Smooth muscle cell (in vitro differentiated cells): Measurements from ENCODE around the gene IRS1. TPM values are rescaled to one million over a fixed set of nuclear protein-coding genes. Genes with fewer than 3 reads are reported as not detected.
A peak's percentile ranks its signal among the peaks of the same experiment; 100 is the strongest.

Experiments
- DNase-seq: peaks from one replicate; lab custom pipeline; 2025; ENCODE audit not compliant: unreplicated experiment; lab: John Stamatoyannopoulos, UW
- H2AFZ ChIP-seq: fragments of 200-600 bp; sonication (generic); 2 replicates; pipeline ENCODE4 v1.6.0; 2016; ENCODE audit warnings: antibody characterized with exemption, low read depth, mild to moderate bottlenecking
- H3F3A ChIP-seq: fragments of 200-600 bp; sonication (generic); 2 replicates; pipeline ENCODE4 v1.6.0; 2017; ENCODE audit warnings: antibody characterized with exemption, low read depth
- H3K27ac ChIP-seq: fragments of 200-600 bp; sonication (generic); 2 replicates; pipeline ENCODE4 v1.5.1; 2016; ENCODE audit warnings: low read depth, mild to moderate bottlenecking
- H3K27me3 ChIP-seq: fragments of 200-600 bp; sonication (generic); 2 replicates; pipeline ENCODE4 v1.6.1; 2016; ENCODE audit warnings: low read depth, mild to moderate bottlenecking
- H3K36me3 ChIP-seq: fragments of 200-600 bp; sonication (generic); 2 replicates; pipeline ENCODE4 v1.5.1; 2016; ENCODE audit warnings: low read depth
- H3K4me1 ChIP-seq: fragments of 200-600 bp; sonication (generic); 2 replicates; pipeline ENCODE4 v1.5.1; 2016; ENCODE audit warnings: low read depth
- H3K4me2 ChIP-seq: fragments of 200-600 bp; sonication (generic); 2 replicates; pipeline ENCODE4 v1.6.0; 2016; ENCODE audit warnings: mild to moderate bottlenecking
- H3K4me3 ChIP-seq: fragments of 200-600 bp; sonication (generic); 2 replicates; pipeline ENCODE4 v1.5.1; 2016; ENCODE audit warnings: mild to moderate bottlenecking
- H3K79me2 ChIP-seq: fragments of 200-600 bp; sonication (generic); 2 replicates; pipeline ENCODE4 v1.6.0; 2016; ENCODE audit warnings: low read depth, mild to moderate bottlenecking
- H3K9ac ChIP-seq: fragments of 200-600 bp; sonication (generic); 2 replicates; pipeline ENCODE4 v1.6.0; 2016; ENCODE audit warnings: low read depth
- H3K9me3 ChIP-seq: fragments of 200-600 bp; sonication (generic); replicated peaks from 2 replicates; pipeline ENCODE4 v1.5.1; 2016; ENCODE audit warnings: low read depth
- H4K20me1 ChIP-seq: fragments of 200-600 bp; sonication (generic); 2 replicates; pipeline ENCODE4 v1.6.0; 2016; ENCODE audit warnings: low read depth
- WGBS: methylation state at CpG from one replicate; pipeline ENCODE4 v1.1.7; 2016; ENCODE audit warnings: low lambda C conversion rate; 5-methylcytosine and 5-hydroxymethylcytosine counted together
- polyA plus RNA-seq: library from polyadenylated mRNA; unstranded; fragments of >200 nt; fragmentation: Nextera tagmentation; extraction: Ambion mirVana; gene quantifications from 2 replicates; pipeline ENCODE4 v1.2.1, GENCODE V29; 2016
- total RNA-seq: library from RNA; depleted of rRNA; stranded (reverse); fragments of >200 nt; gene quantifications from 2 replicates; pipeline ENCODE4 v1.2.3, GENCODE V29; 2014
- TF ChIP-seq, protein P1 (sequence below): fragments of 200-600 bp; sonication (generic); IDR thresholded peaks from 2 replicates; pipeline ENCODE4 v1.5.1; 2017; ENCODE audit warnings: borderline replicate concordance, mild to moderate bottlenecking, antibody characterized with exemption; ENCODE audit not compliant: insufficient read depth, poor library complexity, severe bottlenecking

IRS1 gene
- total and polyA plus RNA-seq, 2 experiments from 2014 or later = 8.6 to 14.6 TPM

DNA sequence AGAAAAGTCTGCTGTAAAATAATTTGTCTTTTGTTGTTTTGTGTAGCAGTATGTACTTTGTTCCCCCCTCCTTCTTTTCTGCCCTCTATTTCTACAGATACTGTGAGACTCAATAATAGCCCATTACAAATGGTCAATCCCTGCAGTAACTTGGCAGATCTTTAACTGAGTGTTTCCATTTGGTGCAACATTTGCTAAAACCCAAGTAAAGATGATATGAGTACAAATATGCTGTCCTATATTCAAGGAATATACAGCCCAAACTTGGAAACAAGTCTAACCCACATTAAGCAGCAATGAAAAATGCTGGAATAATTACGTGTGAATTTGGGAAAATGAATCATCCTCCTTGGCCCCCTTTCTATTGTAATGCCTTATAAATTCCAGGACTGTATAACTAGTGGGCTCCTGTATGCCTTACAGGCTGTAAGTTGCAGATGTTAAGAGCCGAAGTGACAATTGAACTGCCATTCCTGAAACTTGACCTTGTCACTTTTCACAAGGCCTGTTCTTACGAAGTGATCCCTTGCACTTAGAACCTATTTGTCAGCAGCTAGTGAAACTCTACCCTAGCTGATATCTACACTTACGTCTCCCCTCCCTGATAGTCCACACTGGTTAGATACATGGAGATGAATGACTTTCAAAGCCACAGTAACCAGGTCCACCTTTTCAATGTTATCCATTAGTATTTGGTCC is 104.9 kb downstream of the IRS1 start:
- Histone ChIP-seq H3K9me3 (no peaks in the 10 kb centered on the region), H3K4me2 (peak overlapping the region; percentile 12), H3K36me3 (no peaks in the 10 kb centered on the region), H3K27me3 (no peaks in the 10 kb centered on the region), H3K4me1 (peaks cover 12% of the 10 kb centered on the region), H4K20me1 (no peaks in the 10 kb centered on the region), H3F3A (no peaks in the 10 kb centered on the region), H3K79me2 (no peaks in the 10 kb centered on the region), H3K9ac (no peak overlapping the region), H2AFZ (peak overlapping the region; percentile 27), H3K4me3 (no peak overlapping the region), H3K27ac (no peak overlapping the region)
- 70% methylated on average over 4 of the region's 4 CpGs for WGBS
- TF ChIP-seq, protein P1, sequence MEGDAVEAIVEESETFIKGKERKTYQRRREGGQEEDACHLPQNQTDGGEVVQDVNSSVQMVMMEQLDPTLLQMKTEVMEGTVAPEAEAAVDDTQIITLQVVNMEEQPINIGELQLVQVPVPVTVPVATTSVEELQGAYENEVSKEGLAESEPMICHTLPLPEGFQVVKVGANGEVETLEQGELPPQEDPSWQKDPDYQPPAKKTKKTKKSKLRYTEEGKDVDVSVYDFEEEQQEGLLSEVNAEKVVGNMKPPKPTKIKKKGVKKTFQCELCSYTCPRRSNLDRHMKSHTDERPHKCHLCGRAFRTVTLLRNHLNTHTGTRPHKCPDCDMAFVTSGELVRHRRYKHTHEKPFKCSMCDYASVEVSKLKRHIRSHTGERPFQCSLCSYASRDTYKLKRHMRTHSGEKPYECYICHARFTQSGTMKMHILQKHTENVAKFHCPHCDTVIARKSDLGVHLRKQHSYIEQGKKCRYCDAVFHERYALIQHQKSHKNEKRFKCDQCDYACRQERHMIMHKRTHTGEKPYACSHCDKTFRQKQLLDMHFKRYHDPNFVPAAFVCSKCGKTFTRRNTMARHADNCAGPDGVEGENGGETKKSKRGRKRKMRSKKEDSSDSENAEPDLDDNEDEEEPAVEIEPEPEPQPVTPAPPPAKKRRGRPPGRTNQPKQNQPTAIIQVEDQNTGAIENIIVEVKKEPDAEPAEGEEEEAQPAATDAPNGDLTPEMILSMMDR = no peak
- no peak for DNase-seq

GRCh38 chr2:226694149-226694548 is 105.5 kb downstream of the IRS1 start:
- no peaks in the 10 kb centered on the region for H3K27me3 ChIP-seq
- no peaks in the 10 kb centered on the region for H3K79me2 ChIP-seq
- H3K9me3 ChIP-seq = no peaks in the 10 kb centered on the region
- H3K4me1 ChIP-seq = peaks cover 12% of the 10 kb centered on the region
- WGBS = 78% methylated on average over 4 of the region's 4 CpGs
- no peak overlapping the region for H3K4me3 ChIP-seq
- H3K27ac ChIP-seq = no peak overlapping the region
- DNase-seq = no peak
- H4K20me1 ChIP-seq = no peaks in the 10 kb centered on the region
- H2AFZ ChIP-seq = peak overlapping the region; percentile 27
- H3K9ac ChIP-seq = no peak overlapping the region
- no peaks in the 10 kb centered on the region for H3F3A ChIP-seq
- H3K4me2 ChIP-seq = peak overlapping the region; percentile 12
- TF ChIP-seq, protein P1 = no peak
- H3K36me3 ChIP-seq = no peaks in the 10 kb centered on the region

- Histone ChIP-seq H4K20me1 (no peaks in the 10 kb centered on the region), H3K9ac (no peak overlapping the region), H3K9me3 (no peaks in the 10 kb centered on the region), H3K4me2 (peak overlapping the region; percentile 12), H3K4me3 (no peak overlapping the region), H3F3A (no peaks in the 10 kb centered on the region), H2AFZ (no peak overlapping the region), H3K79me2 (no peaks in the 10 kb centered on the region), H3K36me3 (no peaks in the 10 kb centered on the region), H3K27ac (no peak overlapping the region), H3K4me1 (peaks cover 12% of the 10 kb centered on the region), H3K27me3 (no peaks in the 10 kb centered on the region)
- DNase-seq = no peak
- TF ChIP-seq, protein P1 = no peak
- 57% methylated on average over 4 of the region's 4 CpGs for WGBS
Observed at GRCh38 chr2:226693521-226693920, 106.1 kb downstream of the IRS1 start.

DNA sequence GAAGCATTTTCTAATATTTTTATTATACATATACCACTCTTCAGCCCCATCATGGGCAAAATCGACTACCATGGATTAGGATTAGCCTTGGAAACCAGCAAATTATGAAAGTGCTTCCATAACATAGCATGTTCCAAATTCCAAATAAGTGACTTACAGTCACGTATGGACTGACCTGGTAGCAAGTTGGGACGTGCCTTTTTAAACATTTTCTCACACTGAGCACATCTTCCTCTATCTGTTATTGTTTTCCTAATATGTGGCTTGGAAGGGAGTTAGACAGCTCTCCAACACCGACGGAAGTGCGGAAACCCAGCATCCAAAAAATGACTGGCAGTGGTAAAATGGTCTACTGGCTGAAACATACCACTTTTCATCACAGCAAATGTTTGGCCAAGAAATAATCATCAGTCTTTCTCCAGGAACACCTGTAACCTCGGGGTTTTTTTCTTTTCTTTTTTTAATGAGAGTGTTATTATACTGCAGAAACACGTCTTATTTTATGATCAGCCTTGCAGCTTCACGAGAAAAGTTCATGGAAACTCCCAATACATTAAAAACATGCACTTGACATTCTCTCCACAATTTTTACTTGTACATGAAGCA is 107.0 kb downstream of the IRS1 start:
- DNase-seq = no peak
- no peak overlapping the region for H3K4me2 ChIP-seq
- peaks cover 12% of the 10 kb centered on the region for H3K4me1 ChIP-seq
- H3K79me2 ChIP-seq = no peaks in the 10 kb centered on the region
- H3K27me3 ChIP-seq = no peaks in the 10 kb centered on the region
- no peak overlapping the region for H3K9ac ChIP-seq
- no peak overlapping the region for H3K4me3 ChIP-seq
- peak overlapping the region; percentile 54 for H3K27ac ChIP-seq
- TF ChIP-seq, protein P1 = no peak
- WGBS = 91% methylated on average over 9 of the region's 9 CpGs
- H3K9me3 ChIP-seq = no peaks in the 10 kb centered on the region
- H3F3A ChIP-seq = no peaks in the 10 kb centered on the region
- no peak overlapping the region for H2AFZ ChIP-seq
- H3K36me3 ChIP-seq = no peaks in the 10 kb centered on the region
- no peaks in the 10 kb centered on the region for H4K20me1 ChIP-seq
